ENCODE data around the gene GABRA4.

DNA sequence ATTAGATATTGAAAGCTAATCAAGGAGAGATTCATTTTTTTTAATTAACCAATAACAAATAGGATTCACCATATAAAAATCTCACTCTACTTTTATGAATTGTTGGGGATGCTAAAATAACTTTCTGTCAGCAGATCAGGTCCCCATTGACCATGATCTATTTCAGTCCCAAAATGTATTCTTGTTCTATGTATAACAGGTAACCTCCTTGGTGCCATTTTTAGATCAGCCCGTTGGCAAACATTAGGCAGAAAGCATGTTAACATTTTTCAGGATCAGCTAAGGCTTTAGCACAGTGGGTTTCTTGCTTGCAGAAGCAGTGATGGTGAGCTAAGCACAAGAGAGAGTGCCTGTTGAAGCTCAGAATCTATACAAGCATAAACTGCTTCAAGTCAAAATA is 43.6 kb downstream of the GABRA4 start:
- TF ChIP-seq CTCF (IDR thresholded peaks at IDR 0.05; ENCODE audit: low read depth, low read length) (no peak), POLR2A (IDR thresholded peaks at IDR 0.05; ENCODE audit: extremely low read depth, insufficient read length) (no peak)

Data from NB4 (cell line).